Vagina (tissue), 2 donors: ENCODE results near the gene BTD.
A peak's percentile ranks its signal among the peaks of the same experiment; 100 is the strongest.

Experiments used
- POLR2AphosphoS5 ChIP-seq, 2 donors: sonication (generic); formaldehyde crosslinking; IDR thresholded peaks; one replicate each; pipeline ENCODE4 v1.9.0; 2017; ENCODE audit warnings: antibody characterized with exemption in 2 of 2, mild to moderate bottlenecking in 2 of 2, low read depth in 1 of 2; ENCODE audit not compliant: insufficient read depth in 1 of 2
- TF ChIP-seq, protein P1 (sequence below), 3 experiments: fragments of 450-650 bp in 2 of 3; fragments of 200-600 bp in 1 of 3; sonication (generic) in 1 of 3; IDR thresholded peaks; one replicate each; pipeline ENCODE4 v1.5.1; 2017 to 2019; ENCODE audit warnings: antibody characterized with exemption in 3 of 3, mild to moderate bottlenecking in 2 of 3, moderate library complexity in 2 of 3

DNA sequence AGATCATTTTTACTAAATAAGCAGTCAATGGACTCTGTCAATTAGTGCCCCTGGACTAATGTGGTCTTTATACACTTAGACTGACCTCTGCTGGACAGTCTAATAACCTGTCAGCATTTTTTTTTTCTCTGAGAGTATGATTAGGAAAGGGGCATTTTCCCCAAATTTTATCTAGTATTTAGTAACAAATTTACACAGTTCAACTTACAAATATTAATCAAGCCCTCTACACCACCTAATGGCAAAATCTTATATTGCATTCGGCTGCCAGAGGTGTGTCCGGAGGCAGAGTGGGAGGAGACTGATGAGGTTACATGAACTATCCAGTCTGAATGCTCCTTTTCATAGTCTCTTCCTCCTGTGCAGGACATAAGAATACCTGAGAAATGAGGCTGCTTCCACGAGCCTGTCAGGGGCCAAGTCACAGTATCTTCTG lies 44.0 kb upstream of the BTD start:
- TF ChIP-seq, protein P1, sequence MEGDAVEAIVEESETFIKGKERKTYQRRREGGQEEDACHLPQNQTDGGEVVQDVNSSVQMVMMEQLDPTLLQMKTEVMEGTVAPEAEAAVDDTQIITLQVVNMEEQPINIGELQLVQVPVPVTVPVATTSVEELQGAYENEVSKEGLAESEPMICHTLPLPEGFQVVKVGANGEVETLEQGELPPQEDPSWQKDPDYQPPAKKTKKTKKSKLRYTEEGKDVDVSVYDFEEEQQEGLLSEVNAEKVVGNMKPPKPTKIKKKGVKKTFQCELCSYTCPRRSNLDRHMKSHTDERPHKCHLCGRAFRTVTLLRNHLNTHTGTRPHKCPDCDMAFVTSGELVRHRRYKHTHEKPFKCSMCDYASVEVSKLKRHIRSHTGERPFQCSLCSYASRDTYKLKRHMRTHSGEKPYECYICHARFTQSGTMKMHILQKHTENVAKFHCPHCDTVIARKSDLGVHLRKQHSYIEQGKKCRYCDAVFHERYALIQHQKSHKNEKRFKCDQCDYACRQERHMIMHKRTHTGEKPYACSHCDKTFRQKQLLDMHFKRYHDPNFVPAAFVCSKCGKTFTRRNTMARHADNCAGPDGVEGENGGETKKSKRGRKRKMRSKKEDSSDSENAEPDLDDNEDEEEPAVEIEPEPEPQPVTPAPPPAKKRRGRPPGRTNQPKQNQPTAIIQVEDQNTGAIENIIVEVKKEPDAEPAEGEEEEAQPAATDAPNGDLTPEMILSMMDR (IDR thresholded peaks at IDR 0.05), result peak; percentile 40 to 58 (median 46)
- no peak for TF ChIP-seq POLR2AphosphoS5 (IDR thresholded peaks at IDR 0.05; ENCODE audit: insufficient read depth in 1 of 2, low read depth in 1 of 2)
